HepG2 (cell line): ENCODE measurements around the gene CPEB4. TPM values are rescaled to one million over a fixed set of nuclear protein-coding genes. Genes with fewer than 3 reads are reported as not detected.
A peak's percentile ranks its signal among the peaks of the same experiment; 100 is the strongest.

ENCODE experiments used
- AGO2 ChIP-seq: fragments of 200-400 bp; formaldehyde crosslinking; optimal IDR thresholded peaks from 2 replicates; pipeline ENCODE3; 2017; ENCODE audit warnings: mild to moderate bottlenecking, low read depth, low read length, moderate library complexity
- BCL6 ChIP-seq: IDR thresholded peaks from 2 replicates; pipeline ENCODE4 v1.6.1; 2016; ENCODE audit warnings: missing genetic modification reagents, missing compliant biosample characterization
- GATAD1 ChIP-seq: IDR thresholded peaks from 2 replicates; pipeline ENCODE4 v1.6.1; 2016; ENCODE audit warnings: missing genetic modification reagents, missing compliant biosample characterization
- GFI1 ChIP-seq: sonication (generic); formaldehyde crosslinking; IDR thresholded peaks from 2 replicates; pipeline ENCODE4 v1.5.0; 2020; ENCODE audit warnings: missing genetic modification reagents, mild to moderate bottlenecking, borderline replicate concordance
- JUNB ChIP-seq: sonication (generic); formaldehyde crosslinking; IDR thresholded peaks from 2 replicates; pipeline ENCODE4 v1.8.0; 2022; ENCODE audit warnings: missing genetic modification reagents, mild to moderate bottlenecking, borderline replicate concordance
- KAT7 ChIP-seq: IDR thresholded peaks from 2 replicates; pipeline ENCODE4 v1.6.1; 2018; ENCODE audit warnings: borderline replicate concordance, missing compliant biosample characterization
- KLF11 ChIP-seq: IDR thresholded peaks from 2 replicates; pipeline ENCODE4 v1.6.1; 2016; ENCODE audit warnings: missing compliant biosample characterization
- KMT2A ChIP-seq: sonication (generic); formaldehyde crosslinking; IDR thresholded peaks from 2 replicates; pipeline ENCODE4 v1.4.0; 2020; ENCODE audit warnings: missing genetic modification reagents
- MAFF ChIP-seq: IDR thresholded peaks from 2 replicates; pipeline ENCODE4 v1.6.1; 2011; ENCODE audit warnings: low read depth, low read length, improper control_type of control experiment
- MLLT10 ChIP-seq: sonication (generic); formaldehyde crosslinking; IDR thresholded peaks from 2 replicates; pipeline ENCODE4 v1.4.0; 2020; ENCODE audit warnings: missing genetic modification reagents
- NFE2L1 ChIP-seq: sonication (generic); formaldehyde crosslinking; IDR thresholded peaks from 2 replicates; pipeline ENCODE4 v1.4.0; 2020; ENCODE audit warnings: missing genetic modification reagents, mild to moderate bottlenecking, borderline replicate concordance
- SRSF9 ChIP-seq: fragments of 200-400 bp; formaldehyde crosslinking; IDR thresholded peaks from 2 replicates; pipeline ENCODE4 v1.6.1; 2018; ENCODE audit warnings: borderline replicate concordance, mild to moderate bottlenecking, low read depth, low read length; ENCODE audit not compliant: insufficient read depth, poor library complexity, severe bottlenecking
- SYNCRIP ChIP-seq: fragments of 200-400 bp; formaldehyde crosslinking; IDR thresholded peaks from 2 replicates; pipeline ENCODE4 v1.6.1; 2018; ENCODE audit warnings: mild to moderate bottlenecking, low read depth, low read length; ENCODE audit not compliant: insufficient read depth
- TERF1 ChIP-seq: sonication (generic); formaldehyde crosslinking; IDR thresholded peaks from 2 replicates; pipeline ENCODE4 v1.8.0; 2022; ENCODE audit warnings: mild to moderate bottlenecking, missing genetic modification reagents, moderate library complexity
- WIZ ChIP-seq: sonication (generic); formaldehyde crosslinking; IDR thresholded peaks from 2 replicates; pipeline ENCODE4 v1.5.1; 2020; ENCODE audit warnings: mild to moderate bottlenecking, missing genetic modification reagents
- ZFP41 ChIP-seq: sonication (generic); formaldehyde crosslinking; IDR thresholded peaks from 2 replicates; pipeline ENCODE4 v1.4.0; 2020; ENCODE audit warnings: mild to moderate bottlenecking, missing genetic modification reagents, borderline replicate concordance
- ZMYM3 ChIP-seq: sonication (generic); formaldehyde crosslinking; IDR thresholded peaks from 2 replicates; pipeline ENCODE4 v1.5.1; 2020; ENCODE audit warnings: mild to moderate bottlenecking, missing genetic modification reagents
- ZNF382 ChIP-seq: sonication (generic); formaldehyde crosslinking; IDR thresholded peaks from 2 replicates; pipeline ENCODE4 v1.5.0; 2020; ENCODE audit warnings: missing genetic modification reagents, mild to moderate bottlenecking, borderline replicate concordance
- ZSCAN30 ChIP-seq: sonication (generic); formaldehyde crosslinking; IDR thresholded peaks from 2 replicates; pipeline ENCODE4 v1.5.0; 2020; ENCODE audit warnings: mild to moderate bottlenecking, missing genetic modification reagents
- polyA plus RNA-seq, 8 experiments: library from polyadenylated mRNA; depleted of rRNA in 3 of 8; stranded (reverse) in 7 of 8; unstranded in 1 of 8; fragments of >200 nt; fragmentation: Illumina TruSeq in 4 of 8; extraction: Trizol in 4 of 8; gene quantifications; 2 replicates each; pipeline versions ENCODE4 v1.2.1 to v1.2.3, GENCODE V29; 2011 to 2016; ENCODE audit warnings: low read depth in 4 of 8, missing spikeins in 1 of 8, mixed read lengths in 1 of 8; ENCODE audit not compliant: insufficient read depth in 1 of 8
- total RNA-seq, 5 experiments: library from RNA; depleted of rRNA; stranded (reverse); fragments of >200 nt; fragmentation: Illumina TruSeq; extraction: Trizol; gene quantifications; 2 replicates each; pipeline ENCODE4 v1.2.3, GENCODE V29; 2016; ENCODE audit warnings: low read depth in 1 of 5
- TF ChIP-seq, protein P1 (sequence below): sonication (generic); formaldehyde crosslinking; IDR thresholded peaks from 2 replicates; pipeline ENCODE4 v1.4.0; 2020; ENCODE audit warnings: missing genetic modification reagents, borderline replicate concordance
- TF ChIP-seq, protein P2 (sequence below): sonication (generic); formaldehyde crosslinking; IDR thresholded peaks from 2 replicates; pipeline ENCODE4 v1.4.0; 2020; ENCODE audit warnings: missing genetic modification reagents, borderline replicate concordance

The CPEB4 gene
- total and polyA plus RNA-seq, 2 of the 13 experiments (the other 11 are each of a cell fraction or from before 2014, with no cell fraction given), result 7.7 to 26.7 TPM

DNA sequence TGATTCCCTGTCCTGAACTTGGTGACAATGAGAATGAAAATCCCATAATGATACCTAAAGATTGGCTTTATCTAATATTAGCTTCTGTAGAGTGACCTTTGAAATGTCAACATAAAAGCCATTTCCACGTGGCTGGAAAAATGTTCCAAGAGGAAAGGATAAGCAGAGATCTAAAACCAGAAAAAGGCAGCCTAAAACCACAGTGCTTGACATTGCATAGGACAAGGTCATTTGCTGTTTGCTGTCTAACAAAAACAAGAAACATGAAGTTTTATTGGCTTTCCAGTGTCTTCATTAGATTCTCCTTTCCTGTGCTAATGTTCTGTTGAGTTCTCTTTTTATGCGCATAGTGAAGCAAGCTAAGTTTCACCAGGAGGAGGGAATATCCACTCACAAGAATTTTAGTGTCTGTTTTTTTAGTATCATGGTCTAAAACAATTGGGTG, 44.6 kb downstream of the CPEB4 start (continued):
- no peak for TF ChIP-seq WIZ
- TF ChIP-seq JUNB (CRISPR knock-in tag), result no peak
- TF ChIP-seq GATAD1 (CRISPR knock-in tag), result peak; percentile 40; the same call in 1 of the 2 replicates
- TF ChIP-seq KMT2A (CRISPR knock-in tag), result peak; percentile 61; the same call in 1 of the 2 replicates
- TF ChIP-seq AGO2, result no peak
- TF ChIP-seq, protein P1, sequence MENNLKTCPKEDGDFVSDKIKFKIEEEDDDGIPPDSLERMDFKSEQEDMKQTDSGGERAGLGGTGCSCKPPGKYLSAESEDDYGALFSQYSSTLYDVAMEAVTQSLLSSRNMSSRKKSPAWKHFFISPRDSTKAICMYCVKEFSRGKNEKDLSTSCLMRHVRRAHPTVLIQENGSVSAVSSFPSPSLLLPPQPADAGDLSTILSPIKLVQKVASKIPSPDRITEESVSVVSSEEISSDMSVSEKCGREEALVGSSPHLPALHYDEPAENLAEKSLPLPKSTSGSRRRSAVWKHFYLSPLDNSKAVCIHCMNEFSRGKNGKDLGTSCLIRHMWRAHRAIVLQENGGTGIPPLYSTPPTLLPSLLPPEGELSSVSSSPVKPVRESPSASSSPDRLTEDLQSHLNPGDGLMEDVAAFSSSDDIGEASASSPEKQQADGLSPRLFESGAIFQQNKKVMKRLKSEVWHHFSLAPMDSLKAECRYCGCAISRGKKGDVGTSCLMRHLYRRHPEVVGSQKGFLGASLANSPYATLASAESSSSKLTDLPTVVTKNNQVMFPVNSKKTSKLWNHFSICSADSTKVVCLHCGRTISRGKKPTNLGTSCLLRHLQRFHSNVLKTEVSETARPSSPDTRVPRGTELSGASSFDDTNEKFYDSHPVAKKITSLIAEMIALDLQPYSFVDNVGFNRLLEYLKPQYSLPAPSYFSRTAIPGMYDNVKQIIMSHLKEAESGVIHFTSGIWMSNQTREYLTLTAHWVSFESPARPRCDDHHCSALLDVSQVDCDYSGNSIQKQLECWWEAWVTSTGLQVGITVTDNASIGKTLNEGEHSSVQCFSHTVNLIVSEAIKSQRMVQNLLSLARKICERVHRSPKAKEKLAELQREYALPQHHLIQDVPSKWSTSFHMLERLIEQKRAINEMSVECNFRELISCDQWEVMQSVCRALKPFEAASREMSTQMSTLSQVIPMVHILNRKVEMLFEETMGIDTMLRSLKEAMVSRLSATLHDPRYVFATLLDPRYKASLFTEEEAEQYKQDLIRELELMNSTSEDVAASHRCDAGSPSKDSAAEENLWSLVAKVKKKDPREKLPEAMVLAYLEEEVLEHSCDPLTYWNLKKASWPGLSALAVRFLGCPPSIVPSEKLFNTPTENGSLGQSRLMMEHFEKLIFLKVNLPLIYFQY (CRISPR knock-in tag), result 0 out of 2 replicates have a peak, but pooled peaks have one; percentile 31
- TF ChIP-seq ZFP41 (CRISPR knock-in tag), result no peak
- no peak for TF ChIP-seq KAT7
- no peak for TF ChIP-seq NFE2L1 (CRISPR knock-in tag)
- no peak for TF ChIP-seq SYNCRIP
- peak; percentile 98 for TF ChIP-seq BCL6 (CRISPR knock-in tag)
- no peak for TF ChIP-seq ZNF382 (CRISPR knock-in tag)
- TF ChIP-seq ZSCAN30 (CRISPR knock-in tag), result no peak
- no peak for TF ChIP-seq MLLT10 (CRISPR knock-in tag)
- TF ChIP-seq ZMYM3 (CRISPR knock-in tag), result no peak; the same call in 1 of the 2 replicates
- TF ChIP-seq SRSF9, result no peak
- TF ChIP-seq KLF11, result peak; percentile 43; the same call in 1 of the 2 replicates
- TF ChIP-seq, protein P2, sequence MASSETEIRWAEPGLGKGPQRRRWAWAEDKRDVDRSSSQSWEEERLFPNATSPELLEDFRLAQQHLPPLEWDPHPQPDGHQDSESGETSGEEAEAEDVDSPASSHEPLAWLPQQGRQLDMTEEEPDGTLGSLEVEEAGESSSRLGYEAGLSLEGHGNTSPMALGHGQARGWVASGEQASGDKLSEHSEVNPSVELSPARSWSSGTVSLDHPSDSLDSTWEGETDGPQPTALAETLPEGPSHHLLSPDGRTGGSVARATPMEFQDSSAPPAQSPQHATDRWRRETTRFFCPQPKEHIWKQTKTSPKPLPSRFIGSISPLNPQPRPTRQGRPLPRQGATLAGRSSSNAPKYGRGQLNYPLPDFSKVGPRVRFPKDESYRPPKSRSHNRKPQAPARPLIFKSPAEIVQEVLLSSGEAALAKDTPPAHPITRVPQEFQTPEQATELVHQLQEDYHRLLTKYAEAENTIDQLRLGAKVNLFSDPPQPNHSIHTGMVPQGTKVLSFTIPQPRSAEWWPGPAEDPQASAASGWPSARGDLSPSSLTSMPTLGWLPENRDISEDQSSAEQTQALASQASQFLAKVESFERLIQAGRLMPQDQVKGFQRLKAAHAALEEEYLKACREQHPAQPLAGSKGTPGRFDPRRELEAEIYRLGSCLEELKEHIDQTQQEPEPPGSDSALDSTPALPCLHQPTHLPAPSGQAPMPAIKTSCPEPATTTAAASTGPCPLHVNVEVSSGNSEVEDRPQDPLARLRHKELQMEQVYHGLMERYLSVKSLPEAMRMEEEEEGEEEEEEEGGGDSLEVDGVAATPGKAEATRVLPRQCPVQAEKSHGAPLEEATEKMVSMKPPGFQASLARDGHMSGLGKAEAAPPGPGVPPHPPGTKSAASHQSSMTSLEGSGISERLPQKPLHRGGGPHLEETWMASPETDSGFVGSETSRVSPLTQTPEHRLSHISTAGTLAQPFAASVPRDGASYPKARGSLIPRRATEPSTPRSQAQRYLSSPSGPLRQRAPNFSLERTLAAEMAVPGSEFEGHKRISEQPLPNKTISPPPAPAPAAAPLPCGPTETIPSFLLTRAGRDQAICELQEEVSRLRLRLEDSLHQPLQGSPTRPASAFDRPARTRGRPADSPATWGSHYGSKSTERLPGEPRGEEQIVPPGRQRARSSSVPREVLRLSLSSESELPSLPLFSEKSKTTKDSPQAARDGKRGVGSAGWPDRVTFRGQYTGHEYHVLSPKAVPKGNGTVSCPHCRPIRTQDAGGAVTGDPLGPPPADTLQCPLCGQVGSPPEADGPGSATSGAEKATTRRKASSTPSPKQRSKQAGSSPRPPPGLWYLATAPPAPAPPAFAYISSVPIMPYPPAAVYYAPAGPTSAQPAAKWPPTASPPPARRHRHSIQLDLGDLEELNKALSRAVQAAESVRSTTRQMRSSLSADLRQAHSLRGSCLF (CRISPR knock-in tag), result no peak
- TF ChIP-seq MAFF, result no peak
- no peak for TF ChIP-seq TERF1
- 0 out of 2 replicates have a peak, but pooled peaks have one; percentile 28 for TF ChIP-seq GFI1
